SH-SY5Y (cell line): ENCODE measurements around the gene RNF14.

Experiments
- GATA2 ChIP-seq: IDR thresholded peaks from 2 replicates; pipeline ENCODE4 v1.6.1; 2011; ENCODE audit warnings: mild to moderate bottlenecking, low read depth, low read length
- GATA3 ChIP-seq: IDR thresholded peaks from 2 replicates; pipeline ENCODE4 v1.6.1; 2011; ENCODE audit warnings: low read depth, mild to moderate bottlenecking, low read length, moderate library complexity

DNA sequence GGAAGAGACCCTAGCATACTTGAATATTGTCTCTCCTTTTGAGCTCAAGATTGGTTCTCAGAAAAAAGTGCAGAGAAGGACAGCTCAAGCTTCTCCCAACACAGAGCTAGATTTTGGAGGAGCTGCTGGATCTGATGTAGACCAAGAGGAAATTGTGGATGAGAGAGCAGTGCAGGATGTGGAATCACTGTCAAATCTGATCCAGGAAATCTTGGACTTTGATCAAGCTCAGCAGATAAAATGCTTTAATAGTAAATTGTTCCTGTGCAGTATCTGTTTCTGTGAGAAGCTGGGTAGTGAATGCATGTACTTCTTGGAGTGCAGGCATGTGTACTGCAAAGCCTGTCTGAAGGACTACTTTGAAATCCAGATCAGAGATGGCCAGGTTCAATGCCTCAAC, 9.5 kb downstream of the RNF14 start:
- TF ChIP-seq GATA2: no peak
- no peak for TF ChIP-seq GATA3
